Smooth muscle cell of the brain vasculature (primary cell): Measurements from ENCODE around the gene FAM24A.
"Not testable (repeated sequence)": the region's sequence is repeated elsewhere in the genome, so short reads cannot be mapped to it uniquely, and the experiment has no call there.

Experiments
- DNase-seq: peaks from one replicate; pipeline ENCODE4 v3.0.0-alpha.2; 2012; ENCODE audit warnings: low read depth, low spot score

Gene FAM24A, protein sequence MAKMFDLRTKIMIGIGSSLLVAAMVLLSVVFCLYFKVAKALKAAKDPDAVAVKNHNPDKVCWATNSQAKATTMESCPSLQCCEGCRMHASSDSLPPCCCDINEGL

DNA sequence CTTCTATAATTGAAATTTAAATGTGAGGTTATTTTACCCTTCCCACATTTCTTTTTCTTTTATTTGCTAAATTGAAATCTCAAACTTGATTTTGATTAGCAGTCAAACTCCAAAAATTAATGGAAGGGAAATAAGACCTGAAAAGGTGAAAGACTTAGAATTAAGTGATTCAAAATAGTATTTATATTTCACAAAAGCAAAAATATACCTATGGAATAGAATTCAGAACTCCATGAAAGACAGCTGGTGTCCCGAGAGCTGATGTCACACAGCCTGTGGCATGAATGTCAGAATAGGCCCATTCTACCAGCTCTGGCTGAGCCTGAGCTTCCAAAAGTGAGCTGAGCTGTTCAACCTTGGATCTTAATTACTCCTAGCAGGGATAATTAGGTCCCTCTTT, at the start of gene FAM24A:
TSS of gene FAM24A (plus strand) at position 301 of the 400 bp plus-strand sequence. CDS start 1,025 bp downstream, outside the sequence.
- DNase-seq: no peak

DNA sequence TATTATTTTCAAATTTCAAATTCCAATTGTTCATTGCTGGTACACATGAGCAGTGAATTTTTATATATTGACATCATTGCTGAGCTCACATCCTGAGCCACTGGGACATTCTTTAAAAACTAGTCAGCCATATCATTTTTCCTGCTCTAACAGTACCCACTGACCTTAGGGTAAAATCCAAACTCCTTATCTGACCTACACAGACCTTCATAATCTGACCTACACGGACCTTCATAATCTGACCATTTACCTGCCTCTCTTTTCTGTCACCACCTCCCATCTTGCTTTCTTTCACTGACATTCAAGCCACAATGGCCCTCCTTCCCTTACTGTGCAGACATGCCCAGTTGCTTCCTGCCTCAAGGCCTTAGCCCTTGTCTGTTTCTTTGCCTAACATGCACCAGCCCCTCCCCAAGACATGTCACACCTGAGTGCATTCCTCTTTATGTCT, 48.7 kb upstream of the FAM24A start:
- DNase-seq: no peak

DNA sequence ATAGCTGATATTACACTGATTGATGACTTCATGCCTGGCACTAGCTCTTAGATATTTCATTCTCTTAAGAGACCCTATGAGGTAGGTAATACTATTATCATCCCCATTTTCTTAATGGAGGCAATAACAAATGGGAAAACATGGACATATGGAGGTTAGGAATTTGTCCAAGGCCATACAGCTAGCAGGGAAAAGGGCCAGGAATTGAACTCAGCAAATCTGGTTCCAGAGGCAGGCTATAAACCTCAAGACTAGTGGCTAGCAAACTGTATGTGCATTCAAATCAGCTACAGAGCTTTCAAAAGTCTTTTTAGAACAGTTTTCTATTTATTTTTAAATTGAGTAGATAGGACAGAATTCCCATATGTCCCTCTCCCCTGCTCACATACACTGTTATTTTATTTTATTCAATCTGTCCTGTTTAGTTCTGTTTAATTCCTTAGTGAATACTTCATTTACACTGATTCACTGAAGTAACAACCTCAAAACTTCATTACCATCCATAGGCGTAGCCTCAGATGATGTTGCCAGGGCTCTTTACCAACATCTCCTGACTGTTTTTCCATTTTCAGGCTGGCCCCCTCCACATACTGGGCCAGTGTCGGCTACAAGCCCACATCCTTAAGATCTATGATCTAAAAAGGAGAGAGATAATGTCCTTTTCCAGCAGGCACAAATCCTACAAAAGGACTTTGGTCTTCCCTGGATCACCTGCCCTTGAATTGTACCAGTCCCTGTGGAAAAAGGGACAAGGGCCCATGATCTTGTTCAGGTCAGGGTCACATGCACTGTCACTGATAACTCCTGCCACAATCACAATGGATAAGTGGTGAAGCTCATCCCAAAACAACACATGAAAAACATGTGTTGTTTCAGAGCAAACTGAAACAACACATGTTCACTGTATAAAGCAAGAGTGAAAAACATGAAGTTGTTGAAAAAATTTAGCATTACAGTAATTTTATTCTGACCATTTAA, 46.9 kb upstream of the FAM24A start:
- DNase-seq: no peak

DNA sequence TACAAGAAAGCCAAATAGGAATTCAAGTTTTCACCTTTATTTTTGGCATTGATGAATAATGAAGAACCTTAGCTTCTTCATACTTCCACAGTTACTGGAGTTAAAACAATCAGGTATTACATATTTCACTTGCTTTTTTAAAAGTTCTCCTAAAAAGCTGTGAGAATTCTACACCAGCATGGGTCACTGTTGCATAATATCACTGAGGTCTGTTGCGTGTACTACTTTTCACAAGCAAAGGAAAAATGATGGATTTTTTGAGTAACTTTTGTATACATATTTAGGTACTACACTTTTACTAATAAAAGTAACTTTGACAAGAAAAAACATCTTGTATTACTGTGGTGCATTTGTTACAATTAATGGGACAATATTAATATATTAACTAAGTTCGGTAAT, 46.2 kb upstream of the FAM24A start:
- no peak for DNase-seq

DNA sequence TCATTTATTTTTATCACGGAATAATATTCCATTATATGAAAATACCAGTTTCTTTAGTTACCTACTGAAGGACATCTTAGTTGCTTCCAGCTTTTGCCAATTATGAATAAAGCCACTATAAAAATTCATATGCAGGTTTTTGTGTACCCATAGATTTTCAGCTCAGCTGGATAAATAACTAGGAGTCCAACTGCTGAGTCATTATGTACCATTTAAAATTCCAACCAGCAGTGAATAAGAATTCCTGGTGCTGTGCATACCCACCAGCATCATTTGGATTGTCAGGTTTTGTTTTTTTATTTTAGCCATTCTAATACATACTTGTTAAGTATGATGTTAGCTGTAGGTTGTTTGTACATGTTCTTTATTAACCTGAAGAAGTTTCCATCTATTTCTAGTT, 45.5 kb upstream of the FAM24A start:
- no peak for DNase-seq

DNA sequence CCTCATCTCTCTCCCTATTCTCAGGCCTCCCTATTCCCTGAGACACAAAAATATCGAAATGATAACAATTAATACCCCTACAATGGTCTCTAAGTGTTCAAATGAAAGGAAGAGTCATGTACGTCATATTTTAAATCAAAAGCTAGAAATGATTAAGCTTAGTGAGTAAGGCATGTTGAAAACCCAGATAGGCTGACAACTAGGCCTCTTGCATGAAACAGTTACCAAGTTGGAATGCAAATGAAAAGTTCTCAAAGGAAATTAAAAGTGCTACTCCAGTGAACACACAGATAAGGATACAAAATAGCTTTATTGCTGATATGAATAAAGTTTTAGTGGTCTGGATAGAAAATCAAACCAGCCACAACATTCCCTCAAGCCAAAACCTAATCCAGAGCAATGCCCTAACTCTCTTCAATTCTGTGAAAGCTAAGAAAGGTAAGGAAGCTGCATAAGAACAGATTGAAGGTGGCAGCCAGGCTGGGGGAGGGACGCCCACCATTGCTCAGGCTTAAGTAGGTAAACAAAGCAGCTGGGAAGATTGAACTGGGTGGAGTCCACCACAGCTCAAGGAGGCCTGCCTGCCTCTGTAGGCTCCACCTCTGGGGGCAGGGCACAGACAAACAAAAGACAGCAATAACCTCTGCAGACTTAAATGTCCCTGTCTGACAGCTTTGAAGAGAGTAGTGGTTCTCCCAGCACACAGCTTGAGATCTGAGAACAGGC, 43.5 kb upstream of the FAM24A start:
- DNase-seq: not testable (repeated sequence)

DNA sequence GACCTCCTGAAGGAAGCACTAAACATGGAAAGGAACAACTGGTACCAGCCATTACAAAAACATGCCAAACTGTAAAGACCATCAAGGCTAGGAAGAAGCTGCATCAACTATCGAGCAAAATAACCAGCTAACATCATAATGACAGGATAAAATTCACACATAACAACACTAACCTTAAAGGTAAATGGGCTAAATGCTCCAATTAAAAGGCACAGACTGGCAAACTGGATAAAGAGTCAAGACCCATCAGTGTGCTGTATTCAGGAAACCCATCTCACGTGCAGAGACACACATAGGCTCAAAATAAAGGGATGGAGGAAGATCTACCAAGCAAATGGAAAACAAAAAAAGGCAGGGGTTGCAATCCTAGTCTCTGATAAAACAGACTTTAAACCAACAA, 41.6 kb upstream of the FAM24A start:
- DNase-seq: not testable (repeated sequence)

DNA sequence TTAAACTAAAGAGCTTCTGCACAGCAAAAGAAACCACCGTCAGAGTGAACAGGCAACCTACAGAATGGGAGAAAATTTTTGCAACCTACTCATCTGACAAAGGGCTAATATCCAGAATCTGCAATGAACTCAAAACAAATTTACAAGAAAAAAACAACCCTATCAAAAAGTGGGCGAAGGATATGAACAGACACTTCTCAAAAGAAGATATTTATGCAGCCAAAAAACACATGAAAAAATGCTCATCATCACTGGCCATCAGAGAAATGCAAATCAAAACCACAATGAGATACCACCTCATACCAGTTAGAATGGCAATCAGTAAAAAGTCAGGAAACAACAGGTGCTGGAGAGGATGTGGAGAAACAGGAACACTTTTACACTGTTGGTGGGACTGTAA, 38.5 kb upstream of the FAM24A start:
- not testable (repeated sequence) for DNase-seq

DNA sequence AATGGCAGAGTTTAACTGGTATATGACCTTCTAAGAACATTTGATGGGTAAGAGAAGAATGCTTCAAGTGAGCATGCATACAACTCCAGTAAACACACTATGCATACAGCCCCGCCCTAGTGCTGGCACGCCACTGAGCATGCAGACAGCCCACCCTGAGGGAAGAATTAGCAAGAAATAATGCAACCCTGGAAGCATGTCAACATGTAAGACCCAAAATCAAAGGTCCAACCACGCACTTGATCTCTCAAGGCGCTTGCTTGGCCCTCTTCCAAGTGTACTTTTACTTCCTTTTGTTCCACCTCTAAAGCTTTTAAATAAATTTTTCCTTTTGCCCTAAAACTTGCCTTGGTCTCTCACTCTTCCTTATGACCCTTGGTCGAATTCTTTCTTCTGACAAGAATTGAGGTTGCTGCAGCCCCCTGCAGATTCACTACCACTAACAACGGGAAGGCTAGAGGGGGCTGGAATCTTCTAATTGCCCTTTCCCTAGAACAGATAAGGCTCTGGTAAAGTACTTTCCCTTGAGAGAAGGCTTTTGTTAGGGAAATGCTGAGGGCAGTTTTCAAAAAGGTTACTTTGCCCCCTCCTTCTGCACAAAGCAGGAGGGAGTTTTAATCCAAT, 34.5 kb upstream of the FAM24A start:
- no peak for DNase-seq

DNA sequence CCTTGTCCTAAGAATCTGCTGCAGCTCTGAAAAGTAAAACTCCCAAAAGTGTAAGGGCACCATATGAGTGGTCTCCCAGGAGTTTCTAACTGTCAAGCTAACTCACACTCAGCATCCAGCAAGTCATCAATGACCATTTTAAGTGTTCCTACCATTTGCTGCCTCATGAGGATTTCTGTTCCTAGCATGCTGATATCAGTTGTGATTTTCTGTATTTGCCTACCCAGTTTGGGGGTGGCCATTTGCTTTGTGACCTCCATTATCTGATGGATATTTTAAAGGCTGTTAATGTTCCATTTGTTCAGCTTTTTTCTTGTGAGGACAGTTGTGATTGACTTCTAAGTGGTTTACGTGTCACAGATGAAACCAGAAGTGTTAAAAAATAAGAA, 33.9 kb upstream of the FAM24A start:
- no peak for DNase-seq

DNA sequence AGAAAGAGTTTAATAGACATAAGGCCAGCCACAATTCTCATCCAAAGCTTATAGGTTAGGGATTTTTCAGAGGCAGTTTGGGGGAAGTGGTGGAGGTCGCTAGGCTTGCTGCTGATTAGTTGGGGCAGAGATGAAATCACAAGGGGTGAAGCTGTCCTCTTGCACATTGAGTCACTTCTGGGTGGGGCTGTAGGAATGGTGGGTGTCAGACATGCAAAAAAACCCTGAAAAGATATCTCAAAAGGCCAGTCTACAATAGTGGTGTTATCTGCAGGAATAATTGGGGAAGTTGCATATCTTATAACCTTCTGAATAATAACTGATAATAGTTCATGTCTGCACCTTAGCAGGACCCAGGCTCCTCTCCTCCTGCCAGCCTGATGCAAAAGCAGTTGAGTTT, 33.1 kb upstream of the FAM24A start:
- DNase-seq: no peak

DNA sequence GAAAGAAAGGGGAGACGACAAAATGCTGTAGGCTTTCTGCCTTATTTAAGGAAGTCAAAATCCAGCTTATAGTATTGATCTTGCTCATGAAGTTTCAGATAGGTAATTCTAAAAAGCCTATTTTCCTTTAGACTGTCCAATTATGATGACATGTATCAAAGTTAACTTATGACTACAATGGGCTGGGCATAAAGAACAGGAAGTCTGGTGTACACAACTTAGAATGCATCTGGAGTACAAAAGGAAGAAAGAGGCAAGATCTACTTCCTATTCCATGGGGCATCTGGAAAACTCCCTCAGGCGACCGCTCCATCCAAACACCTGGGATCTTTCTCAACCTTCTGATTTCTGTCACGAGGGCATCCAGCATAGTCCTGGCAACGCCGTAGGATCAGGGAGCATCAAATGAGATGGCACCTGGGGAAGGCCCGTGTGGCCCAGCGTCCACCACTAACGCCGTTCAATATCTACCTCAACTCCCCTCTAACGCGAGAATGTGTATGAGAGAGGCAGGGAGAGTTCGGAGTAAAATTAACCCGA, 31.5 kb upstream of the FAM24A start:
- DNase-seq: no peak

DNA sequence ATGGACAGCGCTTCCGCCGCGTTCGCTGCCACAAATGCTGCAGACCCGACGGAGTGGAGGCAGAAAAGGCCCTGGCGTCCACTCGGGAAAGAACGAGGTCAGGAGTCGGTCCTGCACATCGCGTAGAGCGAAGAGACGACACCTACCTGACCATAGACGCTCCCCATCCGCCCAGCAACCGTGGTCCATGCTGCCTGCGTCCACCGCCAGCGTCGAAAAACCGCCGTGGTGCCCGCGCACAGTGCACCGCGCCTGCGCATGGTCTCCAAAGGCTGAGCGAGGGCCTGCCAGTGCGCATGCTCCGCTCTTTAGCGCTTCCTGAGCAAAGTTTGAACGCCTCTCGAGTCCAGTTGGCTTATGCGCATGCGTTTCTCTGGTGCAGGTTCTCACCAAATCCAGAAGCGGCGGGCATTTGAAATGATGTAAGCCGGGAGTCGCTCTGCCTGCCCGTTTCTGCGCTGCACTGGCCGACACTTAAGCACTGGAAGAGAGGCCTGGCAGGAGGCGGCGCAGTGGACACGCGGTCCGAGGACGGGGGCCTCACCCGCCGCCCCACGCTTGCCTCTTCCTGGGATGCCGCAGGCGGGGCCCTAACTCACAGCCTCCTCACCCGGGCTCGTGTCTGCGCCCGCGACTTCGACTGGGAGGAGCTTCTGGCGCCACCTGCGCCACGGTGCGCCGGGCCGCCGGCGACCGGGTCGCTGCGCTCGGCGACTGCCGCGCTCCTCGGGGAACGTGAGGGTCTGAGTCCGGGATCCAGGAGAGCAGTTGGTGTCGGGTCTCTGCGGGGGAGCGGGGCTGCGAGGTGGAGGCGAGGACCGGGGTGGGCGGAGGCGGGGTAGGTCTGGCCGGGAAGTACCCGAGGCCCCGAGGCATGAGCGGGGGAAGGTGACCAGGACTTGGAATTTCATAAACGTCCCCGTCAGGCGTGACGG, 30.8 kb upstream of the FAM24A start, which contains the start of gene FAM24B:
TSS of gene FAM24B (minus strand) at position 243 of the 935 bp plus-strand sequence. CDS start 29,066 bp downstream, outside the sequence.
- peak; percentile 96 for DNase-seq

DNA sequence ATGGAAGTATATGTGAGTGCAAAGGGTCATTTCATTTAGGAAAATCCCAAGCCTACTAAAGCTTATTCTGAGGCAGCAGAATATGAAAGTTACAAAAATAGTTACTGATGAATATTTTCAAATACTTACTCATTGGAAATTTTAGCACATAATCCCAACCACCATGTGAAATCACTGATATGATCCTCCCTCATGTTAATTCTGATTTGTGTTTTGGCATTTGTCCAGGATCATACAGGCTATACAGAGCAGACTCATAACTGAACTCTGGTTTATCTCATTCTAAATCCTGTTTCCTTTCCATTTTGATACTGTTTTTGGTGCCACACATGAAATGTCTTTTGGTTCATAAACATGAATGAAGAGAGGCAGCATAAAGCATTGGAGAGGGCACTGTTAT, 27.6 kb upstream of the FAM24A start:
- no peak for DNase-seq

DNA sequence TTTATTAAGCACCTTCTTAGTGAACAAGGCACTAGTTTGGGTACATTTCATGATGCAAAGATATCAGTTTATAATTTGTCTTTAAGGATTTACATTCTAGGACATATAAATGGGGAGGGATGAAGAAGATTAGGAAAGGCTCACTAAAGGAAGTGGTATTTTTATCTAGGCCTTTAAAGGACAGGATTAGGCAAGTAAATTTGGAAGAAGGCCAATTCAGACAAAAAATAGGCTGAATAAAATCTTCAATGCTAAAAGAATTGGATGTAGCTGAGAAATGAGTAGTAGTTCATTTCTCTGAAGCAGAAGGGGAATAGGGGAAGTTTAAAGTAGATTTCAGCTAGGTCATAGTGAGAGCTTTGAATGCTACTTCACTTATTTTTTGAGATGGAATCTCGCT, 26.2 kb upstream of the FAM24A start:
- no peak for DNase-seq

DNA sequence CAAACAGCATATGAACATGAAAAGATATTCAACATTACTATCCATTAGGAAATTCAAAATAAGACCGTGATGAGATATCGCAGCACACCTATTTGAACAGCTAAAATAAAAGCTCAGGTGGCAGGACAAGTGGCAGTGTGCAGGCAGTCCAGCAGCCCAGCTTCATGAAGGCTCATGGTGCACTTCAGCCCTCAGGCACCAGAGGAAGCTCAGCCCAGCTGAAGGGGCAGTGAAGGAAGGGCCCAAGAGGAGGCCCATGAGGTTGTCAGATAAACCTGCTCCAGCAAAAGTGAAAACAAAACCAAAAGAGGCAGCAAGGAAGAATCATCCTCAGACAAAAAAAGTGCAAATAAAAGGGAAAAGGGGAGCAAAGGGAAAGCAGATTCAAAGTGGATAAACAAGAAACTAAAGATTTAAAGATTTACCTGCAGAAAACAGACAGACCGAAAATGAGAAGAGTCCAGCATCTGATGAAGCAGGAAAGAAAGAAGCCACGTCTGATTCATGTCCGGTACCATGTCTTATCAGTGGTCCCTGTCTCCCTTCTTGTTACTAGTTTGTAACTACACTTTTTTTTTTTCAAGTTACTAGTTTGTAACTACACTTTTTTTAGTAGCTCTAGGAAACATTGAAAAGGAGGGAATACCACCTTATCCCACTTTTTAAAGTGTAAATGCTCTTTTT, 16.0 kb upstream of the FAM24A start:
- no peak for DNase-seq

DNA sequence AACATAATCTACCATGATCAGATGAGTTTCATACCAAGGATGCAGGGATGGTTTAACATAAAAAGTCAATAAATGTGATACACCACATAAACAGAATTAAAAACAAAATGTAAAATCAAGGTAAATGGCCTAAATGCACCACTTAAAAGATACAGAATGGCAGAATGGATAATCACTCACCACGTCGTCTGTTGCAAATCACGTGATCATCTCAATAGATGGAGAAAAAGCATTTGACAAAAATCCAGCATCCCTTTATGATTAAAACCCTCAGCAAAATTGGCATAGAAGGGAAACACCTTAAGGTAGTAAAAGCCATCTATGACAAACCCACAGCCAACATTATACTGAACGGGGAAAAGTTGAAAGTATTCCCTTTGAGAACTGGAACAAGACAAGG, 6.5 kb upstream of the FAM24A start:
- DNase-seq: not testable (repeated sequence)

DNA sequence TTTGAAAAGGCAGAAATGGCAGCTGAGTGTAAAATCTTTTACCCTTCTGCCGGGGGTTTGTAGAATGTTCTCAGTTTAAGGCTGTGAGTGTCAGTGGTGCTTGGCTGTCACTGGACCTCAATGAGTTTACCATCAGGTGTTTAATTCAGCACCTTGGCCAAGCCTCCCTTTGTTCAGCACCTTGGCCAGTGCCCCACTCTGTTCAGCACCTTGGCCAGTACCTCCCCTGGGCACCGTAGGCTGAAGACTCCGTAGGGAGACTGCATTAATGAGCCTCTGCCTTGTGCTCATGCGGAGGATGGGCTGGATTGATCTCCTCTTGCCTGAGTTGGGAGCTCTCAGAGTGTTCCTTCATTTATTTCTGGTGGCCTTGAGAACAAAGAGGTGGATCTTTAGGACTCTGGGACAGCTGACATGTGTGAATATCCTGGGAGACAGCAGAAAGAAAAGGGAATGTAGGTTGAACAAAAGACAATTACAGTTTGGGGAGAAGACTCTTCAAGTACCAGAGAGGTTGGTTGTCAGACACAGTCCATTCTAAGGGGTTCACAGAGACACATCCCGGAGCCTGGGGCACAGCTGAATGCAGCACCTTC, 1.6 kb downstream of the FAM24A start:
- peak; percentile 18 for DNase-seq

DNA sequence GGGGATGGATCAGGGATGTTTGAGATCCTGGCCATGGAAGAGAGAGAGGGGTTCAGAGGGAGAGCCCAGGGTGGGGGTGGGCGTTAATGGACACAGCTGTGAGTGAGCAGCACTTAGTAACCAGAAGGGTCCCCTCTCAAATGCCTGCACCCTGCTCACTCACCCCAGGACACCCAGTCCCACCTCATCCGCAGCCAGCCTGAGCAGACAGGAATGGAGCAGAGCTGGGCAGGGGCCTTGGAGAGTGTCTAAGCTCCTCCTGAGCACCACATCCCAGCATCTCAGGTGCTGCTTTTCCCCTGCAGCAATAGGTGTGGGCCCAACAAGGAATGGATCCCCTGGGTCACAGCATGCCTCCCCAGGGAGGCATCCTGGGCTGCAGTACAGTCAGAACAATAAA, 5.3 kb downstream of the FAM24A start:
- DNase-seq: no peak
